Upper lobe of left lung (tissue), 4 donors: ENCODE results near the gene FMC1.

Experiments
- CTCF ChIP-seq, 6 experiments: fragments of 450-650 bp in 4 of 6; fragments of 200-600 bp in 2 of 6; sonication (generic) in 2 of 6; IDR thresholded peaks; one replicate each; pipeline ENCODE4 v1.5.1; 2016 to 2019; ENCODE audit warnings: antibody characterized with exemption in 6 of 6
- POLR2A ChIP-seq, 4 donors: fragments of 450-650 bp; IDR thresholded peaks; one replicate each; pipeline ENCODE4 v1.5.1; 2016 to 2017; ENCODE audit warnings: antibody characterized with exemption in 4 of 4, mild to moderate bottlenecking in 2 of 4

GRCh38 chr7:139359366-139360209 lies 18.5 kb downstream of the FMC1 start, which contains the start of gene LUC7L2:
- peak in 2 of 6 experiments; percentile 31 to 43 for TF ChIP-seq CTCF (IDR thresholded peaks at IDR 0.05)
- TF ChIP-seq POLR2A (IDR thresholded peaks at IDR 0.05) = peak; percentile 7 to 96 (median 92)
